Heart left ventricle (tissue), 13 donors: Measurements from ENCODE around the gene CFL1.

Source experiments
- CTCF ChIP-seq, 12 donors: fragments of 200-600 bp; sonication (generic) in 4 of 12; IDR thresholded peaks; one replicate each; pipeline versions ENCODE4 v1.5.0 to v1.8.0; 2018 to 2022; ENCODE audit warnings: antibody characterized with exemption in 12 of 12, mild to moderate bottlenecking in 5 of 12
- POLR2A ChIP-seq, 2 donors: fragments of 450-650 bp; IDR thresholded peaks; one replicate each; pipeline ENCODE4 v1.6.1; 2017; ENCODE audit warnings: antibody characterized with exemption in 2 of 2, mild to moderate bottlenecking in 2 of 2, moderate library complexity in 2 of 2
- donor health status: ischemic (EF 13 %, LVEDD 7.1; RV severe dilation, severe dysfunction).
- donor health status: DM: no; HTN: yes; CAD: no.
- donor health status: DM: no; HTN: no; CAD: no.
- donor health status: ischemic (EF 25% LVEDD 6.9; RV normal size, moderate dysfunction).
- donor health status: ischemic (EF 25% LVEDD 5.7; RV mildly dilated, moderate dysfunction).
- donor health status: ischemic (EF 35%, LVEDD 5.7; RV mildly dilated, moderate dysfunction).
- donor health status: nonischemic (EF 11% LVEDD 7.7; RV severe dilation, severe dysfunction).
- donor health status: DM: yes; HTN: yes; CAD: no.
- donor health status: PGD.
- donor health status: ischemic (EF 29% LVEDD 5.4; RV normal size, mild dysfunction).
- donor health status: nonischemic (EF 23%, LVEDD 6.1; RV moderate dilation, normal function).

GRCh38 chr11:65814131-65814985 lies 43.6 kb downstream of the CFL1 start:
- TF ChIP-seq CTCF (IDR thresholded peaks at IDR 0.05) (no peak), POLR2A (IDR thresholded peaks at IDR 0.05) (no peak)
